HEK293 (cell line): ENCODE measurements around the gene TAF8.

Experiments
- CTCF ChIA-PET: fragments of 350-600 bp; formaldehyde crosslinking; extraction: SDS; loops from one replicate; lab custom pipeline; 2021; ENCODE audit warnings: antibody characterized with exemption; lab: Yijun Ruan, JAX
- POLR2A ChIA-PET: fragments of 300-600 bp; formaldehyde crosslinking; extraction: SDS; loops from one replicate; lab custom pipeline; 2020; ENCODE audit warnings: antibody characterized with exemption, inconsistent platforms; lab: Yijun Ruan, JAX
- H3K27ac ChIP-seq: fragments of 200-500 bp; sonication (Bioruptor generic); 2 replicates; pipeline ENCODE4 v1.5.1; 2014; ENCODE audit warnings: low read depth, low read length, control low read depth, inconsistent platforms; ENCODE audit errors: extremely low read depth
- H3K36me3 ChIP-seq, 2 experiments: fragments of 200-500 bp in 1 of 2; sonication (Bioruptor generic) in 1 of 2; 1 replicate in 1 of 2; 2 replicates in 1 of 2; pipeline ENCODE4 v1.5.1; 2014 to 2017; ENCODE audit warnings: inconsistent platforms in 2 of 2, low read length in 2 of 2; ENCODE audit not compliant: control insufficient read depth in 2 of 2, insufficient read depth in 1 of 2
- H3K4me1 ChIP-seq: fragments of 200-500 bp; sonication (Bioruptor generic); 2 replicates; pipeline ENCODE4 v1.5.1; 2014; ENCODE audit warnings: mild to moderate bottlenecking, low read length, inconsistent platforms; ENCODE audit not compliant: control insufficient read depth, insufficient read depth
- H3K4me3 ChIP-seq: 2 replicates; pipeline ENCODE4 v1.5.1; 2011; ENCODE audit warnings: low read depth, mild to moderate bottlenecking, control low read depth, low read length, moderate library complexity
- H3K9me3 ChIP-seq: fragments of 200-500 bp; sonication (Bioruptor generic); 2 replicates; pipeline ENCODE4 v1.5.1; 2014; ENCODE audit warnings: low read depth, low read length, inconsistent platforms; ENCODE audit not compliant: control insufficient read depth, insufficient read depth
- EGR2 ChIP-seq: fragments of 450-650 bp; formaldehyde crosslinking; IDR thresholded peaks from 2 replicates; pipeline ENCODE4 v1.5.1; 2016; ENCODE audit warnings: low read depth, missing biosample characterization, missing genetic modification characterization
- GFI1B ChIP-seq: fragments of 450-650 bp; formaldehyde crosslinking; IDR thresholded peaks from 2 replicates; pipeline ENCODE4 v1.5.1; 2016; ENCODE audit warnings: missing biosample characterization, missing genetic modification characterization
- GLI4 ChIP-seq: fragments of 450-650 bp; formaldehyde crosslinking; IDR thresholded peaks from 2 replicates; pipeline ENCODE4 v1.5.1; 2016; ENCODE audit warnings: missing biosample characterization, missing genetic modification characterization
- KLF1 ChIP-seq: fragments of 450-650 bp; formaldehyde crosslinking; IDR thresholded peaks from 2 replicates; pipeline ENCODE4 v1.5.1; 2016; ENCODE audit warnings: missing biosample characterization, missing genetic modification characterization
- MYNN ChIP-seq: fragments of 450-650 bp; formaldehyde crosslinking; IDR thresholded peaks from 2 replicates; pipeline ENCODE4 v1.5.1; 2016; ENCODE audit warnings: missing biosample characterization, missing genetic modification characterization, borderline replicate concordance
- OSR2 ChIP-seq: fragments of 450-650 bp; formaldehyde crosslinking; IDR thresholded peaks from 2 replicates; pipeline ENCODE4 v1.5.1; 2016; ENCODE audit warnings: missing biosample characterization, missing genetic modification characterization
- PRDM1 ChIP-seq: fragments of 450-650 bp; formaldehyde crosslinking; IDR thresholded peaks from 2 replicates; pipeline ENCODE4; 2016; ENCODE audit warnings: missing biosample characterization, missing genetic modification characterization
- SCRT2 ChIP-seq: fragments of 450-650 bp; formaldehyde crosslinking; IDR thresholded peaks from 2 replicates; pipeline ENCODE4 v1.5.1; 2016; ENCODE audit warnings: missing biosample characterization, missing genetic modification characterization
- SP3 ChIP-seq: fragments of 450-650 bp; formaldehyde crosslinking; IDR thresholded peaks from 2 replicates; pipeline ENCODE4 v1.5.1; 2016; ENCODE audit warnings: missing biosample characterization, missing genetic modification characterization
- SP7 ChIP-seq: fragments of 450-650 bp; formaldehyde crosslinking; IDR thresholded peaks from 2 replicates; pipeline ENCODE4 v1.5.1; 2016; ENCODE audit warnings: missing biosample characterization, missing genetic modification characterization
- ZBTB44 ChIP-seq: fragments of 450-650 bp; IDR thresholded peaks from 2 replicates; pipeline ENCODE4 v1.5.1; 2018; ENCODE audit warnings: missing biosample characterization, mild to moderate bottlenecking, missing genetic modification characterization
- ZBTB49 ChIP-seq: fragments of 450-650 bp; formaldehyde crosslinking; IDR thresholded peaks from 2 replicates; pipeline ENCODE4 v1.5.1; 2016; ENCODE audit warnings: missing biosample characterization, missing genetic modification characterization, low read depth
- ZBTB6 ChIP-seq: fragments of 450-650 bp; formaldehyde crosslinking; IDR thresholded peaks from 2 replicates; pipeline ENCODE4 v1.5.1; 2017; ENCODE audit warnings: missing biosample characterization, missing genetic modification characterization
- ZNF10 ChIP-seq: fragments of 450-650 bp; formaldehyde crosslinking; IDR thresholded peaks from 2 replicates; pipeline ENCODE4 v1.5.1; 2017; ENCODE audit warnings: missing biosample characterization, missing genetic modification characterization
- ZNF114 ChIP-seq: fragments of 450-650 bp; formaldehyde crosslinking; IDR thresholded peaks from 2 replicates; pipeline ENCODE4 v1.5.0; 2017; ENCODE audit warnings: missing biosample characterization, missing genetic modification characterization
- ZNF138 ChIP-seq: fragments of 450-650 bp; formaldehyde crosslinking; IDR thresholded peaks from 2 replicates; pipeline ENCODE4 v1.5.1; 2016; ENCODE audit warnings: missing biosample characterization, missing genetic modification characterization, borderline replicate concordance
- ZNF169 ChIP-seq: fragments of 450-650 bp; formaldehyde crosslinking; IDR thresholded peaks from 2 replicates; pipeline ENCODE4 v1.5.1; 2016; ENCODE audit warnings: missing biosample characterization, missing genetic modification characterization
- ZNF354C ChIP-seq: fragments of 450-650 bp; formaldehyde crosslinking; IDR thresholded peaks from 2 replicates; pipeline ENCODE4 v1.5.1; 2016; ENCODE audit warnings: missing biosample characterization, missing genetic modification characterization, low read depth, borderline replicate concordance
- ZNF366 ChIP-seq: fragments of 450-650 bp; formaldehyde crosslinking; conservative IDR thresholded peaks from 2 replicates; pipeline ENCODE4 v1.5.1; 2016; ENCODE audit warnings: missing biosample characterization, missing genetic modification characterization
- ZNF404 ChIP-seq: fragments of 450-650 bp; formaldehyde crosslinking; IDR thresholded peaks from 2 replicates; pipeline ENCODE4 v1.5.1; 2017; ENCODE audit warnings: missing biosample characterization, missing genetic modification characterization
- ZNF449 ChIP-seq: fragments of 450-650 bp; formaldehyde crosslinking; IDR thresholded peaks from 2 replicates; pipeline ENCODE4 v1.5.1; 2017; ENCODE audit warnings: missing biosample characterization, mild to moderate bottlenecking, missing genetic modification characterization, moderate library complexity
- ZNF473 ChIP-seq: fragments of 450-650 bp; formaldehyde crosslinking; IDR thresholded peaks from 2 replicates; pipeline ENCODE4 v1.5.1; 2017; ENCODE audit warnings: missing biosample characterization, missing genetic modification characterization
- ZNF48 ChIP-seq: fragments of 450-650 bp; formaldehyde crosslinking; IDR thresholded peaks from 2 replicates; pipeline ENCODE4 v1.5.1; 2016; ENCODE audit warnings: missing biosample characterization, missing genetic modification characterization
- ZNF629 ChIP-seq: fragments of 450-650 bp; formaldehyde crosslinking; IDR thresholded peaks from 2 replicates; pipeline ENCODE4 v1.5.1; 2017; ENCODE audit warnings: missing biosample characterization, missing genetic modification characterization
- ZNF658 ChIP-seq: fragments of 450-650 bp; formaldehyde crosslinking; IDR thresholded peaks from 2 replicates; pipeline ENCODE4; 2016; ENCODE audit warnings: missing biosample characterization, missing genetic modification characterization
- ZNF76 ChIP-seq: fragments of 450-650 bp; formaldehyde crosslinking; IDR thresholded peaks from 2 replicates; pipeline ENCODE4; 2016; ENCODE audit warnings: low read depth, missing biosample characterization, missing genetic modification characterization, borderline replicate concordance
- ZNF777 ChIP-seq: fragments of 450-650 bp; formaldehyde crosslinking; IDR thresholded peaks from 2 replicates; pipeline ENCODE4 v1.5.1; 2017; ENCODE audit warnings: missing biosample characterization, missing genetic modification characterization, borderline replicate concordance
- ZNF785 ChIP-seq: fragments of 450-650 bp; formaldehyde crosslinking; IDR thresholded peaks from 2 replicates; pipeline ENCODE4 v1.5.1; 2016; ENCODE audit warnings: missing biosample characterization, missing genetic modification characterization
- ZNF837 ChIP-seq: fragments of 450-650 bp; formaldehyde crosslinking; IDR thresholded peaks from 2 replicates; pipeline ENCODE4 v1.5.1; 2016; ENCODE audit warnings: missing biosample characterization, missing genetic modification characterization
- ZSCAN18 ChIP-seq: fragments of 450-650 bp; formaldehyde crosslinking; IDR thresholded peaks from 2 replicates; pipeline ENCODE4 v1.5.1; 2016; ENCODE audit warnings: missing biosample characterization, missing genetic modification characterization

TAF8 gene

GRCh38 chr6:42050297-42051267 is at the start of gene TAF8:
TSS of gene TAF8 (plus strand) at chr6:42050524. CDS start at chr6:42050542, 18 bp downstream.
- Histone ChIP-seq H3K27ac (peak within 1 kb of the TSS; percentile 86), H3K9me3 (no peaks in the 10 kb centered on the region), H3K4me1 (peaks cover 14% of the 10 kb centered on the region), H3K36me3 (peaks cover 36 to 39% of the 10 kb centered on the region in 2 experiments), H3K4me3 (peak within 1 kb of the TSS; percentile 98)
- POLR2A ChIA-PET, result interaction anchor here (0.6 to 2.4 kb wide), 35 partner anchors 8 to 1306 kb away, joined by 3 to 10 read pairs (median 4); partner anchors contain the start of genes BYSL, C6orf132, CCND3 and MED20
- CTCF ChIA-PET, result interaction anchor here (0.6 to 4.6 kb wide), 15 partner anchors 9 to 682 kb away, joined by 3 to 28 read pairs (median 4); partner anchors contain the start of genes BYSL, MED20 and TOMM6
- TF ChIP-seq ZNF10 (tag by site-specific recombination) (no peak), GFI1B (tag by site-specific recombination) (no peak), ZNF366 (tag by site-specific recombination) (peak; percentile 62), OSR2 (tag by site-specific recombination) (no peak), ZNF404 (tag by site-specific recombination) (no peak), ZNF658 (tag by site-specific recombination) (no peak), ZNF48 (tag by site-specific recombination) (no peak), SP3 (tag by site-specific recombination) (peak; percentile 95), GLI4 (tag by site-specific recombination) (no peak), ZNF473 (tag by site-specific recombination) (no peak), ZBTB6 (tag by site-specific recombination) (0 out of 2 replicates have a peak, but pooled peaks have one; percentile 5), ZNF629 (peak; percentile 70), ZNF777 (tag by site-specific recombination) (no peak), PRDM1 (tag by site-specific recombination) (peak; percentile 92), ZNF138 (tag by site-specific recombination) (no peak), ZBTB49 (tag by site-specific recombination) (no peak), ZNF114 (no peak), ZNF785 (tag by site-specific recombination) (no peak), ZNF169 (no peak), ZNF449 (tag by site-specific recombination) (peak; percentile 66), EGR2 (tag by site-specific recombination) (peak; percentile 19; the same call in 1 of the 2 replicates), ZSCAN18 (no peak), ZNF354C (tag by site-specific recombination) (no peak), ZNF76 (tag by site-specific recombination) (peak; percentile 93), KLF1 (tag by site-specific recombination) (peak; percentile 61; the same call in 1 of the 2 replicates), ZNF837 (tag by site-specific recombination) (no peak), SP7 (peak; percentile 82), SCRT2 (tag by site-specific recombination) (0 out of 2 replicates have a peak, but pooled peaks have one; percentile 57), ZBTB44 (no peak), MYNN (peak; percentile 98)
